GM19395 (cell line): ENCODE results near the gene UNC119B.
"Not testable (repeated sequence)": the region's sequence is repeated elsewhere in the genome, so short reads cannot be mapped to it uniquely, and the experiment has no call there.

Source experiments
- ATAC-seq: cut with Tn5 transposase; IDR thresholded peaks from one replicate; pipeline ENCODE4 v1.9.1; 2021; ENCODE audit warnings: mild to moderate bottlenecking, moderate library complexity; ENCODE audit not compliant: unreplicated experiment

The UNC119B gene

DNA sequence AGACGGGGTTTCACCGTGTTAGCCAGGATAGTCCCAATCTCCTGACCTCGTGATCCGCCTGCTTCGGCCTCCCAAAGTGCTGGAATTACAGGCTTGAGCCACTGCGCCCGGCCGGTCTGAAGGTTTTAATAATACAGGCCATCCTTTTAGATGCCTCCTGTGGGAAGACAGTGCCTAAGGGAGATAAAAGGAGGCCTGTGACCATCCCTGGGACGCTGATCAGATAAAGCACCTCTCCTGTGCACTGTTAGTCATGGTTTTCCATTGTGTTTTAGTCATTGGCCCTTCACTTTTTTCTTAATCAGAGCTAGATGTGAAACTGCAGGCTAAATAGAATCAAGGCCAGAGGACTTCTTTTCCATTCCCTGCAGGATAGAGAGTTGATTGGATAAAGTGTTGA lies 7.8 kb downstream of the UNC119B start:
- ATAC-seq, result no peak

DNA sequence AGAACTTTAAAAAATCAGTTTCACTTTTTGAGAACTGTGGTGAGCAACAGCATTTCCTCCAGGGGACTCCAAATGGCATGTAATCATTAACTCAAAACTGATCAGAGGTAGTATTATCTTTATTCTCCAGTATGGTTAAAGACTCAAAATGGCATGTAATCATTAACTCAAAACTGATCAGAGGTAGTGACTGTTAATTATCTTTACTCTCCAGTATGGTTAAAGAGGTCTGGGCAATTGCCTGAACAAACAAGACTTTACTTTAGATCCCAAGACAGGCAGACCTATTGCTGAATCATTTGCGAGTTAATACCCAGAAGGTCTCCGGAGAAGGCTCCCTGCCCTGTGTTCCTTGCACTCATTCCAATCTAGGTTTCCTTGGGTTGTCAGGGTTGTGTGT lies 8.8 kb downstream of the UNC119B start:
- ATAC-seq, result no peak

DNA sequence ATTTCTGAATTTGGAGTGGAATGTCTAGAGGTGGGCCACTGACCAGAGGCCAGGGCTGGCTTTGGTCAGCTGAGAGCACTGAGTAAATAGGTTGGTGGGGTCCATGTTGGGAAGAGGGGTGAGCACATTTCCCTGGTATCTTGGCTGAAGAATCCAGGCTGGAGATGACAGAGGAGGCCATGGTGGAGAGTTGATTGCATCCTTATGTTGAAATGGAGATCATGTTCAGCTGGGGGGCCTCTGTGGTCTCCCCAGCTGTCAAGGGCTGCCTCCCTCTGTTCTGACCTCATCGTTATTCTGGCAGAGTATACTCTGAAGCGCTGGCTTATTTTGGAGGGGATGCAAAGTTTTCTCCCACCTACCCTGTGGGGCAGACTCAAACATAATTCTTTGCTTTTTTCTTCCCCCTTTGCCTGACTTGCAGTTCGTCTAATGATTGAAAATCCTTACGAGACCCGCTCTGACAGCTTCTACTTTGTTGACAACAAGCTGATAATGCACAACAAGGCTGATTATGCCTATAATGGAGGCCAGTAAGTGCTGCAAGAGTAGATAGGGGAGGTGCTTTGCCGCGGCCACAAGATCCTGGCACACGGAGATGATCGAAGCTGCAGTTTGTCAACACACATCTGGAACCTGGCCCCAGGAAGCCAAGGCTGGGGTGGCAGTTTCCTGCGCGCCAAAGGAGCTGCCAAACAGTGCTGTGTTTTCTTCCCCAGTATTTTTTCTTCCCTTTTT lies 9.4 kb downstream of the UNC119B start:
- no peak for ATAC-seq

DNA sequence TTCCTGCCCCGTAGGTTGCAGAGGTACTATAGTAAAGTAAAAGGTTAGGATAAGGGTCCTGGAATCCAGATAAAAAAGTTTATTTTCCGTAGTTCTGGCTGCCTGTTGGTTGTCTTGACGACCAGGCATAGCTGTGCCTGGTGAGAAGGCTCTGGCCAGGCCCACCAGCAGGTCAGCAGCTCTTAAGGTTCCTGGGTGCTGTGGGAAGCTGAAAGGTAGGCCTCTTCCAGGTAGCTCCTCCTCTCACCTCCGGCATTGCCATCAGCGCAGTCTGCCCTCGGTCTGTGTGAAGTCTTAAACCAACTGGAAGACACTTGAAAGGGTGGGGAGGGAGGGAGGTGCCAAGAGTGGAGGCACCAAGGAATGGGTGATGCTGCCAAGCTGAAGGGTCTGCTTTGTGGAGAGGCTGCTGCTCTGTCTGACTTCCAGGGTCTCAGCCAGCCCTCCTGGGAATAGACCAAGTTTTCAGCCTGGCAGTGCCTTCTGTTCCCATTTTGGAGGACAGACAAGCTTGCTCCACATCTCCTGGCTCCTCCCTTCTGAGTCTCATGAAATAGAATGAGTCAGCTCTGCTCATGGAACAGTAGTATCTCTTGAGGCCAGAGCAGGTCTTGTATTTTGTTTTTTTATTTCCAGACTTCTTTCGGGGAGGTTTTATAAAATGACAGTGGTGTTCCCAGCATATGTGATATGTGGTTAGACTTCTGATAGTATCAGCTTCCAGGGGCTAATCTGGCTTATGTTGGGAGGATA lies 10.2 kb downstream of the UNC119B start:
- ATAC-seq, result no peak

DNA sequence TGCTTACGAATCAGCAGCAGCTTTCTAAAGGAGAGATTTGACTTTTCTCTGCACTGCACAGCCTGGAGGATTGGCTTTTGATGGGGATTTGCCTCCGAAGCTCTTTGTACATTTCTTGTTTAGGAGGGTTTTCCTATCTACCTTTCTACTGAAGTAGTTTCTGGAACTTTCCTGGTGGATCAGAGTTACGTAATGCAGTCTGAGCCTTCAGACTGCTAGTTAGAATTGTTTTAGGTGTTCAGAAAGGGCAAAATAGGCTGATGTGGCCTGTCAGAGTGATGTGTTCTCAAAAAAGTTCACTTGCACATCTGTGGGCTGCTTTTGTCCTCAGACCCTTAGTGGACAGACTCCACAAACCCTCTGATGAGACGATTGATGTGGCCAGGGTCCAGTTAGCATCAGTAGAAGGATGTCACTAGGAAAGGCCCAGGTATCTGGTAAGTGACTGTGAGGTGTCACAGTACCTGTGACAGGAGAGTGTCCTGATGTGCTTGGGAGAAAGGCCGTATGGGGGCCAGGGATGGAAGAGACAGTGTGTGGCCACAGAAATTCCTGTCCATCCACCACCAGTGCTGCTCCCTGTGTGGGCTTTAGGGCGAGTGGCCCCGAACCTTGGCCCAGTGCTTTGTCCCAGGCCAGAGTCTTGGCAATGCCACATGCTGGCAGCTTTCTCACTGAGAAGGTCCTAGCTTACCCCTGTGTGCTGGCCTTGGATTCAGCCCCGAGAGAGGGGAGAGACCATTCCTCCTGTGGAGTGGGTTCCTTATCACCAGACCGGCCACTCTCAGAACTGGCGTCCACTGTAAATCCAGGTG lies 10.9 kb downstream of the UNC119B start:
- ATAC-seq, result no peak

DNA sequence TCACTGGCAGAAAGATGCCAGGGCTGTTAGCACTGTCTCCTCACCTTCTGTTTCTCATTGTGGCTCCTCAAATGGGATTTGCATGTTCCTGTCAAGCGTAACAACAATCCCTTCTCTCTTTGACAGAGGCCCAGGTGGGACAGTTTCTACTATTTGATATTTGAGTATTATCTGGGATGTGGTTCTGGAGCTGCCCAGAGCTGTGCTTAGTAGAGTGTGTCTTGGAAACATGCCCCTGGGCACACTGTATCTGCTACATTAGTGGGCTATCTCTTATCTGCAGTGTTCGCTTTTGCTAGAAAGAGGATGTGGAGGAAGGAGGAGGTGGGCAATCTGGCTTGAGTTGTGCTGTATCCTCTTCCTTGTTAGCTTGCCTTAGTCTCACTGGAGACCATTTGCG lies 11.6 kb downstream of the UNC119B start:
- no peak for ATAC-seq

DNA sequence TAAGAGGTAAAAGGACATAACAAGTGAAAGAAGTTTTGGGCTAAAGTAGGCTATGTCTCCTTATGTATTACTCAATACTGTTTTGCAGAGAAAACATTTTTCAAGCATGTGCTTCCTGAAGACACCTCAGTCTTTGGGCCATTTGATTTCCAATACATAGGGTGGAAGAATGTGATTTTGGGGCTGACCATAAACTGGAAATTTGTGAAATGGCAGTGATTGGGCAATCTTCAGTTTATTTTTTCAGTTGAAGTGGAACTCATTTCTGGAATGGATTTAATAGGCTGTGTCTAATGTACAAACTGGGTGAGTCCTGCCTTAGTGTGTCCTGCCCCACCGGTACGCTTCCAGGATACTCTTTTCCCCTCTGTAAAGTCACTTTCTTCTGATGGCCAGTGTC lies 12.5 kb downstream of the UNC119B start:
- no peak for ATAC-seq

DNA sequence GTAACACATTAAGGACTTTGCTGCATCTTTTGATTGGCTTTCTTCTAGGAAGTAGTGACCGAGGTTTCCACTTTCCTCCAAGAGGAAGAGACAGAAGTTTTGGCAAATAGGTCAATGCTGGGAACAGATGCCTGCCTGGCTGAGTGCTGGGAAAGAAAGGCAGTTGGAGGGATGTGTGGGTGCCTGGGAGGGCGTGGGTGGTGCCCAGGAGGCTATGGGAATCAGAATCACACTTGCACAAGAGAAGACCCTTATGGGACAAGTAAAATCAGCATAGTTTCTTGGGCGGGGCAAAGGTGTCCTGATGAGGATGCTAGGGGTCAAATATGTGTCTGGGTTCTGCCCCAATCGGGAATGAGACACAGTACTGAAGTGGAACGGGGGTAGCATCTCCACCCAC lies 14.5 kb downstream of the UNC119B start:
- ATAC-seq, result no peak

DNA sequence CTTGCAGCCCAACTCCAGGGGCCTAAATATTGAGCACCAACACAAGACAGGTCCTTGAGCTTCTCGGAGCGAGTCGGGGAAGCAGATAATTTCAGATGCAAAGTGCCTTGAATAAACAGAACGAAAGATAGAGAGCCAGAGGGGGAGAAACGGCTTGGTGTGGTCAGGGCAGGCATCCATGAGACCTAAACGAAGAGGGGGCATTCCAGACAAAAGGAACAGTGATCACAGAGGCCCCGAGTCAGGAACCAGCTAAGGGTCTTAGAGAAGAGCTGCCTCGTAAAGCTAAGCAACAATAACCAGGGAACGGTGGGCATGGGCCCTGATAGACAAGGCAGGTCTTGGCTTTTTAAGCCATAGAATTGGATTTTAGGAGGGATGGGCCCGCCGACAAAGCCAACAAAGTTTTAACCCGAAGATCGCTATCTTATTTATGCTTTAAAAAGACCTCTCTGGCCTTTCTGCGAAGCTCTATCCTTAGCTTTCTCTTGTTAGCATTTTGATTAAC lies 14.9 kb downstream of the UNC119B start:
- no peak for ATAC-seq

DNA sequence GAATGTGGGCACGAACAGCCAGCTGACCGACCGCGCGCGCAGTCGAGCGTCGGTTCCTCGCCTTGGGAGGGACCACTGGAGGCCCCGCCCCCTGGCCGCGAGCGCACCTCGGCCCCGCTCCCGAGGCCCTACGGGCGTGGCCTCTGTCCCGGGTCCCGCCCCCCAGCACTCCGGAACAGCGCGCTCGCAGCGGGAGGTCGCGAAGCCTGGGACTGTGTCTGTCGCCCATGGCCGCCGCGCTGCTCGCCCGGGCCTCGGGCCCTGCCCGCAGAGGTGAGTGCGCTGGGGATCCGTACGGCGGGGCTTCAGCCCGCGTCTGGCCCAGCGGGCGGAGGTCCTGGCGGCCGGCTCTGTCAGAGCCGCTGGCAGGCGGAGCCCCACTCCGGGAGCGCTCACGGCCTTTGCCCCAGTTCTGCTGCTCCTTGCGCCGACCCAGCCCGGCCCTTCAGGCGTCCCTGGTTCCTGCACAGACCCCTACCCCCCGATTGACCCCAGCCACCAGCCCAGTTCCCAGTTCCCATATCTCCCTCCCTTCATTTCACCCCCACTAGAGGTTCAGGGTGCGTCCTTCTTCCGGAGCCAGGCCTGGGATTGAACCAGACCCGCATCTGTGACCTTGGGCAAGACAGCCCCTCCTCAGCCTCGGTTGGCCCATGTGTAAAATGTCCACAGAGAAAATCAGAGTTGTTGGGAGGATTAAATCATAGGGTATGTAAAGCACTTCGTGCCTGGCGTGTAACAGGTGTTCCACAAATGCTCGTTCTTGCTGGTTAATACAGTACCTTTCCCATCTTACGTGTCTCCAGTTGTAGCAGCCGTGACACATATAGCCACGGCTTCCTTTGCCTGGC lies 15.6 kb downstream of the UNC119B start, which contains the start of gene ACADS:
ACADS (plus strand) TSS at position 168 of the 851 bp plus-strand sequence; CDS start at position 228, 60 bp downstream.
- peak; percentile 87 for ATAC-seq

DNA sequence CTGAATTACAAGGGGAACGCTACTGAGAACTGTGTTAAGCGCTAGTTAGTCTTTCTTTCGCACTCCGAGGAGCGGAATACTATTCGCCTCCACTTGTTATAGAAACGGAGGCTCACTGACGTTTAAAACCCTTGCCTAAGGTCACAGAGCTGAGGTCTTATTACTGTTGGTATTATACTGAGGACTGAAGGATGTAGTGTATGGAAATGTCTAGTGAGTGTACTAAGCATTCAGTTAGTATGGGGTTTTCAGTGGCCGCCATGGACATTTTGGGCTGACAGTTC lies 16.2 kb downstream of the UNC119B start:
- ATAC-seq, result no peak

DNA sequence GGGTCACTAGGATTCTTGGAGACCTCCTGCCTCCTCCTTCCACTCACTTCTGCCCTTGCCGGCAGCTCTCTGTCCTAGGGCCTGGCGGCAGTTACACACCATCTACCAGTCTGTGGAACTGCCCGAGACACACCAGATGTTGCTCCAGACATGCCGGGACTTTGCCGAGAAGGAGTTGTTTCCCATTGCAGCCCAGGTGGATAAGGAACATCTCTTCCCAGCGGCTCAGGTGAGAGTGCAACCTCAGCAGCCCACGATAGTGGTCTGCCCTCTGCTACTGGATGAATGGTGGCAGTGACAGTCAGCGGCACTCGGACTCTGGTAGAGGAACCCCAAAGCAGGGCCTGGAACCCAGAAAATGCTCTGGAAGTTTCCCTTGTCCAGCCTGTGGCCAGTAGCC lies 16.7 kb downstream of the UNC119B start:
- ATAC-seq, result no peak

DNA sequence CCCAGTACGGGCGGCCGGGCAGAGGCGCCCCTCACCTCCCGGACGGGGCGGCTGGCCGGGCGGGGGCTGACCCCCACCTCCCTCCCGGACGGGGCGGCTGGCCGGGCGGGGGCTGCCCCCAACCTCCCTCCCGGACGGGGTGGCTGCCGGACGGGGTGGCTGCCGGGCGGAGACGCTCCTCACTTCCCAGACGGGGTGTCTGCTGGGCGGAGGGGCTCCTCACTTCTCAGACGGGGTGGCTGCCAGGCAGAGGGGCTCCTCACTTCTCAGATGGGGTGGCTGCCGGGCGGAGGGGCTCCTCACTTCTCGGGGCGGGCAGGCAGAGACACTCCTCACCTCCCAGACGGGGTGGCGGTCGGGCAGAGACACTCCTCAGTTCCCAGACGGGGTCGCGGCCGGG lies 21.9 kb downstream of the UNC119B start:
- ATAC-seq, result not testable (repeated sequence)

DNA sequence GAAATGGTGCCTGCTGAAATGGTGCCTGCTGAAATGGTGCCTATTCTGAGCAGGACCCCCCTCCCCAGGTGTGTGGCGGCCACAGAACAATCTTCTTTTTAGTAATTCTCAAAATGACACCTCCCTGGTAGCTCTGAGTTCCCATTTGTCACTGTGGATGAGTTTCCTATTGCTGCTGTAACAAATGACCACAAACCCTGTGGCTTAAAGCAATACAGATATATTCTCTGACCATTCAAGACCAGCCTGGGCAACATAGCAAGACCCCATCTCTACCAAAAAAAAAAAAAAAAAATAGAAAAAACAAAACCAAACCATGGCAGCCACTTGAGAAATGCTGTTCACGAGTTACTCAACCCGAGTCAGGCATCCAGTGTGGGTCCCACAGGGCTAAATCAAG lies 23.3 kb downstream of the UNC119B start:
- no peak for ATAC-seq

DNA sequence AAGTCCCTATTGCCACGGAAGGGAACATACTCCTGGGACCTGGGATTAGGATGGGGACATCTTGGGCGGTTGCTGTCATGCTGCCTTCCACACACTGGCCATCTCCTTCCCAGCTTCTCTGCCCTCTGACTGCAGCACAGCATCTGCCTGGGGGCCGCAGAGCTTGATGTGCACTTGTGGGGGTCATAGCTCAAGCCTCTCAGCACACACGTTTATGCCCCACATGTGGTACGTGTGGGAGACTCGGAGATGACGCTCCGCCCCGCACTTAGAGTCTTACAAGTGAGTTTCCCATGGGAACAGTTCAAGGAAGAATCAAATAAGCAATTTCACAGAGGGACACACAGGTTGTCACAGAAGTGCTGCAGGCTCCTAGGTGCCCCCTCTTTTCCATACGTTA lies 24.0 kb downstream of the UNC119B start:
- ATAC-seq, result no peak

DNA sequence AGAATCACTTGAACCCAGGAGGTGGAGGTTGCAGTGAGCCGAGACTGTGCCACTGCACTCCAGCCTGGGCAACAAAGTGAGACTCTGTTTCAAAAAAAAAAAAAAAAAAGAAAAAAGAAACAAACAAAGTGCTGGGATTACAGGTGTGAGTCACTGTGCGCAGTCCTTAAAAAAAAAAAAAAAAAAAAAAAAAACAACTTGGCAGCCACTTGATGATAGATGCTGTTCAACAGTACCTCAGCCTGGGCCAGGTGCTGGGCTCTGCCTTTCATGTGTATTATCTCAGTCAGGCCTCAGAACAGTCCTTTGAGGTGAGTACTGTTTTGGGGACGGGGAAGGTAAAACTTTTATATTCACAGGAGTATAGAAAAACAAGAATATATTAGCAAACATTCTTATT lies 24.9 kb downstream of the UNC119B start:
- ATAC-seq, result no peak

DNA sequence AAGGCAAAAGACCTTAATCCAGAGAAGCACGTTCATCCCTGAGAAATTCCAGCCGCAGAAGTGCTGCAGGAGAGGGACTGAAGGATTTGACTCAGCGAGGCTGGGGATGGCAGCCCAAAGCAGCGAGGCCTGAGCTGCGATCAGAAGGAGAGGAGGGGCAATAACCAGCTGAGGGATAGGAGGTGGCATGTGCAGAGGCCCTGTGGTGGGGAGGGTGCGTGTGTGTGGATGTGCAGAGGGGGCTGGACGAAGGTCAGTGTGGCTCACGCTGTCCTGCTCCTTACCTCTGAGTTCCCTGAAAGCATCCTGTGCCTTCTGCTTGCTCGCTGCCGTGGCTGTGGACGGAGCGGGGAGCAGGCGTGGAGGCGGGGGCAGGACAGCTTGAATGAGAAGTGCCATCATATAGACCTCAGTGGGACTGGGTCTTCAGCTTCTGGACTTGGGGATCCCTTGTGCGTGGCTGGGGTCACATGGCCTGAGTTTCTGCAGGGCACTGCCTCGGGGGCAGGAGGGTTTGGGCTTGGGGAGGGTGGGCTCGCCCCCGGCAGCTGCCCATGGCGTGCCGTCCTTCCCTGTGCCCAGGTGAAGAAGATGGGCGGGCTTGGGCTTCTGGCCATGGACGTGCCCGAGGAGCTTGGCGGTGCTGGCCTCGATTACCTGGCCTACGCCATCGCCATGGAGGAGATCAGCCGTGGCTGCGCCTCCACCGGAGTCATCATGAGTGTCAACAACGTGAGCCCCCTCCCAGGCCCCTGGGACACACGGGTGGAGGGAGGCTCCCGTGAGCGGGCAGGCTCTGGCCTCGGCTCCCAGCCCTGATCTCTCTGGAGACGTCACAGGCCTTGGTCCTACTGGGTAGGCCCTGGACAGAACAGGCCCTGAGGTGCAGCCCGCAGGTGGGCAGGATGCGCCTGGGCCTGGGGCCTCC lies 26.4 kb downstream of the UNC119B start:
- ATAC-seq, result no peak

DNA sequence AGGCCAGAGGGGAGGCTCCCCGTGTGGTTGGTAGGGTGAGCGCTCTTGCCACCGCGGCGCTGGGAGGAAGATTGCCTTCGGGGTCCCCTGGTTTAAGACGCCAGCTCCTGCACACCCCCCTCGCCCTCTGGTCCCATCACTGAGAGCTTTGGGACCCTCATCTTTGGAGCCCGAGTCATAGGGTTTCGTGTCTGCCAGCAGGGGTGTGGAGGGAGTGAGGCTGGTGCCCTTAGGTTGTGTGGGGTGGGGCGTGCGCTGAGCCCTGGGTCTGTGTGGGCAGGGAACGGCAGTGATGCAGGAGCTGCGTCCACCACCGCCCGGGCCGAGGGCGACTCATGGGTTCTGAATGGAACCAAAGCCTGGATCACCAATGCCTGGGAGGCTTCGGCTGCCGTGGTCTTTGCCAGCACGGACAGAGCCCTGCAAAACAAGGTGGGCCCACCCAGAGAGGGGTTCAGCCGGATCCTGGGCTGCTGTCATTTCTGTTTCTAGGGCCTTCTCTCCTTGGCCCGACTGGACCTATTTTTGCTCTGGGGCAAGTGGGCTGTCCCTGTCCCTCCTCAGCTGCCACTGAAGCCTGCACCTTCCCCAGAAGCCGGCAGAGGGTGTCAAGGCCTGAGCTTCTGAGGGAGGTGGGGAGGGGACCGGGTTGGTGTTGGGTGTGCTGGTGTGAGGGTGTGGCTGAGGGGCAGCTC lies 27.4 kb downstream of the UNC119B start:
- ATAC-seq, result no peak
